Measurements from ENCODE around the gene ARFGEF3. TPM values are rescaled to one million over a fixed set of nuclear protein-coding genes. Genes with fewer than 3 reads are reported as not detected.

The ARFGEF3 gene
- total RNA-seq, 1 experiment from 2014 or later, result 7.8 TPM

DNA sequence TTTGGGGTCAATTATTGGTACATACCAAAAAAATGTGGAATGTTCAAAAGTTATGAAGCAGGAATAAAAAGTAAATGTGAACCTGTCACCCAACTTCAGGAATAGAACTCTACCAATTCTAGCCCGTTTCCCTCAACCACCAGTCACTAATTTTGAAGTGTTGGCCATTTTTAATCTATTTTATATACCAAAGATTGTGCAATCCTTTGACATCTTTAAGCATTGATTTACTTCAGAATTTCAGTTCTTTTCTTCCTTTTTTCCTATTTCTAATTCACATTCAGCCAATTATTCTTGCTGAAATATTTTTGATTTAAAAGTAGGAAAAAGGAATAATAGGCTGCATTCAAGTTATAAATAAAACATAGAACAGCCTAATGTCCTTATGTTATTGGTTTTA, 169.0 kb downstream of the ARFGEF3 start:
- Histone ChIP-seq H3K4me1 (ENCODE audit: insufficient read depth, low read length) (no peaks in the 10 kb centered on the region), H3K9ac (ENCODE audit: low read length) (no peak overlapping the region), H4K20me1 (ENCODE audit: low read length) (no peaks in the 10 kb centered on the region), H3K9me2 (replicated peaks; ENCODE audit: low read length) (no peaks in the 10 kb centered on the region), H3K9me3 (ENCODE audit: low read length) (no peaks in the 10 kb centered on the region), H3K79me2 (ENCODE audit: low read length) (no peaks in the 10 kb centered on the region), H3K27ac (ENCODE audit: low read length) (no peak overlapping the region), H3K4me3 (ENCODE audit: low read length) (no peak overlapping the region), H3K27me3 (ENCODE audit: low read length) (no peaks in the 10 kb centered on the region), H3F3A (ENCODE audit: low read length, unreplicated experiment) (no peaks in the 10 kb centered on the region), H3K4me2 (ENCODE audit: low read length) (no peak overlapping the region), H3K36me3 (ENCODE audit: low read depth, low read length) (no peaks in the 10 kb centered on the region), H2AFZ (ENCODE audit: low read length) (no peak overlapping the region)
- ATAC-seq, result no peak
- CTCF ChIA-PET, result no interaction called here
- no TSS peak for BruUV-seq (replicated peaks)
- no peak for DNase-seq
- POLR2A ChIA-PET (ENCODE audit: unreplicated experiment), result no interaction called here
- TF ChIP-seq EZH2 (IDR thresholded peaks at IDR 0.05; ENCODE audit: low read length, unreplicated experiment) (no peak), CTCF (conservative IDR thresholded peaks at IDR 0.05; ENCODE audit: low read depth, low read length) (no peak), EZH2phosphoT487 (IDR thresholded peaks at IDR 0.05; ENCODE audit: borderline replicate concordance, low read length) (no peak)
- intact Hi-C loops (cut with micrococcal nuclease), result no loop called here

GRCh38 chr6:138331444-138331843, 169.7 kb downstream of the ARFGEF3 start:
- H3F3A ChIP-seq (ENCODE audit: low read length, unreplicated experiment), result no peaks in the 10 kb centered on the region
- no peaks in the 10 kb centered on the region for H4K20me1 ChIP-seq (ENCODE audit: low read length)
- H3K4me3 ChIP-seq (ENCODE audit: low read length), result no peak overlapping the region
- no peaks in the 10 kb centered on the region for H3K4me1 ChIP-seq (ENCODE audit: insufficient read depth, low read length)
- no peak overlapping the region for H3K9ac ChIP-seq (ENCODE audit: low read length)
- intact Hi-C loops (cut with micrococcal nuclease), result no loop called here
- H3K4me2 ChIP-seq (ENCODE audit: low read length), result no peak overlapping the region
- no TSS peak for BruUV-seq (replicated peaks)
- no peaks in the 10 kb centered on the region for H3K27me3 ChIP-seq (ENCODE audit: low read length)
- no peaks in the 10 kb centered on the region for H3K9me2 ChIP-seq (replicated peaks; ENCODE audit: low read length)
- no peak for TF ChIP-seq CTCF (conservative IDR thresholded peaks at IDR 0.05; ENCODE audit: low read depth, low read length)
- no peak for TF ChIP-seq EZH2 (IDR thresholded peaks at IDR 0.05; ENCODE audit: low read length, unreplicated experiment)
- no peak for TF ChIP-seq EZH2phosphoT487 (IDR thresholded peaks at IDR 0.05; ENCODE audit: borderline replicate concordance, low read length)
- no peaks in the 10 kb centered on the region for H3K79me2 ChIP-seq (ENCODE audit: low read length)
- no peak overlapping the region for H3K27ac ChIP-seq (ENCODE audit: low read length)
- H3K36me3 ChIP-seq (ENCODE audit: low read depth, low read length), result no peaks in the 10 kb centered on the region
- POLR2A ChIA-PET (ENCODE audit: unreplicated experiment), result no interaction called here
- CTCF ChIA-PET, result no interaction called here
- H3K9me3 ChIP-seq (ENCODE audit: low read length), result no peaks in the 10 kb centered on the region
- no peak overlapping the region for H2AFZ ChIP-seq (ENCODE audit: low read length)
- DNase-seq (no peak), ATAC-seq (no peak)

DNA sequence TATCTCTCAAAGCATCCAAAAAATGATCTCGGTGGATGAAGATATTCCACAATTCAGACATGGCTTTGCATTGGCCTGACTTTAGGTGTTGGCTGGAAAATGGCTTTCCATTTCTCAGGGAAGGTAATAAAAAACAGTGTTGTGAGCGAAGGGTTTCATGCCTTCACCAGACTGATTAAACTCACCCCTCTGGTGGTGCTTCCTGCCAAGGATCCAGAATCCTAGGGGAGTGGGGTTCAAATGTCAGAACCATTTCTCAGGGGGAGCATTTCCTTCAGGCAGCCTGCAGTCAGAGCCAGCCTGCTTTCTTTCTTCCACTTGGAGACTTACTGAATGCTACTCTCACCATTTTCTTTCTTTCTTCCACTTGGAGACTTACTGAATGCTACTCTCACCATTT, 170.2 kb downstream of the ARFGEF3 start:
- Histone ChIP-seq H4K20me1 (ENCODE audit: low read length) (no peaks in the 10 kb centered on the region), H3K36me3 (ENCODE audit: low read depth, low read length) (no peaks in the 10 kb centered on the region), H3K4me3 (ENCODE audit: low read length) (no peak overlapping the region), H3K9me3 (ENCODE audit: low read length) (no peaks in the 10 kb centered on the region), H3K27me3 (ENCODE audit: low read length) (no peaks in the 10 kb centered on the region), H3K4me2 (ENCODE audit: low read length) (no peak overlapping the region), H3F3A (ENCODE audit: low read length, unreplicated experiment) (no peaks in the 10 kb centered on the region), H3K79me2 (ENCODE audit: low read length) (no peaks in the 10 kb centered on the region), H3K4me1 (ENCODE audit: insufficient read depth, low read length) (no peaks in the 10 kb centered on the region), H3K9me2 (replicated peaks; ENCODE audit: low read length) (no peaks in the 10 kb centered on the region), H3K9ac (ENCODE audit: low read length) (no peak overlapping the region), H2AFZ (ENCODE audit: low read length) (no peak overlapping the region), H3K27ac (ENCODE audit: low read length) (no peak overlapping the region)
- DNase-seq, result no peak
- no peak for TF ChIP-seq CTCF (conservative IDR thresholded peaks at IDR 0.05; ENCODE audit: low read depth, low read length)
- no peak for TF ChIP-seq EZH2 (IDR thresholded peaks at IDR 0.05; ENCODE audit: low read length, unreplicated experiment)
- TF ChIP-seq EZH2phosphoT487 (IDR thresholded peaks at IDR 0.05; ENCODE audit: borderline replicate concordance, low read length), result no peak
- ATAC-seq, result no peak
- BruUV-seq (replicated peaks), result no TSS peak
- ChIA-PET CTCF (no interaction called here), POLR2A (ENCODE audit: unreplicated experiment) (no interaction called here)
- intact Hi-C loops (cut with micrococcal nuclease), result no loop called here
